SK-N-SH treated with all-trans-retinoic acid at 6 μM for 48 hours (cell line): ENCODE measurements around the gene CD6.
"Not testable (repeated sequence)": the region's sequence is repeated elsewhere in the genome, so short reads cannot be mapped to it uniquely, and the experiment has no call there.

Source experiments
- ATAC-seq: fragments of 200-7000 bp; cut with Tn5 transposase; 3 replicates; pipeline ENCODE4 v1.9.1; 2020; ENCODE audit warnings: mild to moderate bottlenecking, moderate library complexity
- ARNTL ChIP-seq: fragments of 450-650 bp; formaldehyde crosslinking; IDR thresholded peaks from 2 replicates; pipeline ENCODE4 v1.5.0; 2020; ENCODE audit warnings: low read depth, mild to moderate bottlenecking, moderate library complexity, borderline replicate concordance
- BACH2 ChIP-seq: fragments of 250-450 bp; sonication (Bioruptor Pico); IDR thresholded peaks from 2 replicates; pipeline ENCODE4 v1.9.0; 2021; ENCODE audit warnings: mild to moderate bottlenecking, borderline replicate concordance
- CREB5 ChIP-seq: fragments of 250-450 bp; sonication (Bioruptor Pico); IDR thresholded peaks from 2 replicates; pipeline ENCODE4 v1.5.1; 2020; ENCODE audit warnings: low read depth, mild to moderate bottlenecking, moderate library complexity
- CSDC2 ChIP-seq: fragments of 250-450 bp; sonication (Bioruptor Pico); IDR thresholded peaks from 2 replicates; pipeline ENCODE4 v1.5.0; 2020; ENCODE audit warnings: mild to moderate bottlenecking, moderate library complexity
- CSRNP3 ChIP-seq: fragments of 250-450 bp; sonication (Bioruptor Pico); IDR thresholded peaks from 2 replicates; pipeline ENCODE4 v1.5.1; 2021; ENCODE audit warnings: mild to moderate bottlenecking, moderate library complexity
- ESRRG ChIP-seq: fragments of 250-450 bp; sonication (Bioruptor Pico); IDR thresholded peaks from 2 replicates; pipeline ENCODE4 v1.6.1; 2021; ENCODE audit warnings: mild to moderate bottlenecking
- ISL1 ChIP-seq: fragments of 250-450 bp; sonication (Bioruptor Pico); IDR thresholded peaks from 2 replicates; pipeline ENCODE4 v2.1.2; 2022; ENCODE audit warnings: mild to moderate bottlenecking, moderate library complexity
- OSR1 ChIP-seq: fragments of 250-450 bp; sonication (Bioruptor Pico); IDR thresholded peaks from 2 replicates; pipeline ENCODE4 v1.8.0; 2022; ENCODE audit warnings: moderate library complexity, mild to moderate bottlenecking, inconsistent platforms
- POU6F1 ChIP-seq: fragments of 250-450 bp; sonication (Bioruptor Pico); IDR thresholded peaks from 2 replicates; pipeline ENCODE4 v1.8.0; 2021; ENCODE audit warnings: low read depth, mild to moderate bottlenecking, moderate library complexity, borderline replicate concordance
- PPARA ChIP-seq: fragments of 250-450 bp; sonication (Bioruptor Pico); IDR thresholded peaks from 2 replicates; pipeline ENCODE4 v1.5.0; 2020; ENCODE audit warnings: mild to moderate bottlenecking, borderline replicate concordance
- RARB ChIP-seq: fragments of 250-450 bp; sonication (Bioruptor Pico); IDR thresholded peaks from 2 replicates; pipeline ENCODE4 v1.8.0; 2021; ENCODE audit warnings: mild to moderate bottlenecking, moderate library complexity
- SNAI2 ChIP-seq: fragments of 250-450 bp; sonication (Bioruptor Pico); IDR thresholded peaks from 2 replicates; pipeline ENCODE4 v1.5.0; 2020; ENCODE audit warnings: mild to moderate bottlenecking, moderate library complexity
- TOX ChIP-seq: fragments of 250-450 bp; sonication (Bioruptor Pico); IDR thresholded peaks from 2 replicates; pipeline ENCODE4 v1.8.0; 2021; ENCODE audit warnings: mild to moderate bottlenecking, moderate library complexity, borderline replicate concordance
- TSHZ2 ChIP-seq: fragments of 250-450 bp; sonication (Bioruptor Pico); IDR thresholded peaks from 2 replicates; pipeline ENCODE4 v1.5.0; 2020; ENCODE audit warnings: mild to moderate bottlenecking, moderate library complexity
- ZC3H10 ChIP-seq: fragments of 250-450 bp; sonication (Bioruptor Pico); IDR thresholded peaks from 2 replicates; pipeline ENCODE4 v1.5.1; 2021; ENCODE audit warnings: mild to moderate bottlenecking, moderate library complexity
- ZFP30 ChIP-seq: fragments of 450-650 bp; formaldehyde crosslinking; IDR thresholded peaks from 2 replicates; pipeline ENCODE4 v1.5.0; 2022; ENCODE audit warnings: mild to moderate bottlenecking, moderate library complexity
- ZNF565 ChIP-seq: fragments of 450-650 bp; formaldehyde crosslinking; conservative IDR thresholded peaks from 2 replicates; pipeline ENCODE4 v1.5.0; 2020; ENCODE audit warnings: low read depth, mild to moderate bottlenecking, moderate library complexity
- ZNF70 ChIP-seq: fragments of 450-650 bp; formaldehyde crosslinking; IDR thresholded peaks from 2 replicates; pipeline ENCODE4 v1.5.0; 2020; ENCODE audit warnings: mild to moderate bottlenecking, moderate library complexity
- ZNF8 ChIP-seq: fragments of 450-650 bp; formaldehyde crosslinking; IDR thresholded peaks from 2 replicates; pipeline ENCODE4 v1.5.0; 2020; ENCODE audit warnings: mild to moderate bottlenecking, moderate library complexity

Gene CD6

DNA sequence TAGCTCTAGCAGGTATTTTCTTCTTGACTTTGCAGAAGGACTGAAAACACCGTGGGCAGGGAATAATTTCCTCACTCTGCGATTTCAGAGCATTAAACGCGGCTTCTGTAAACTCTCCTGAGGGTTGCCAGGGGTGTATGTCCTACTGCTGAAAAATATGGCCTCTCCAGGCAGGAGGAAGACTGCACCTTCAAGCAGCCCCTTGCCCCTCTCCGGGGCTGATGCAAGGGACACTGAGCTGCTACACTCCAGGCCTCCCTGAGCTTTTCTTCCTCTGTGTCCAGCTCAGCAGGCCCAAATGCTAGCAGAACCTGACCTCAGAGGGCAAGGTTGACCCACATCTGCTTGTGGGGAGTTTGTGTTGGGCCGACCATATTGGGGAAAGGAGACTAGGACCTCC is 2.2 kb downstream of the CD6 start:
- TF ChIP-seq POU6F1 (CRISPR knock-in tag) (no peak), OSR1 (CRISPR knock-in tag) (no peak), ESRRG (CRISPR knock-in tag) (no peak), CREB5 (no peak), ZFP30 (CRISPR knock-in tag) (no peak), TSHZ2 (no peak), TOX (no peak), BACH2 (CRISPR knock-in tag) (no peak), ZC3H10 (CRISPR knock-in tag) (no peak), ZNF8 (no peak), ARNTL (CRISPR knock-in tag) (no peak), ZNF565 (CRISPR knock-in tag) (no peak), RARB (CRISPR knock-in tag) (no peak), ZNF70 (CRISPR knock-in tag) (no peak), CSDC2 (CRISPR knock-in tag) (no peak), CSRNP3 (CRISPR knock-in tag) (no peak)
- ATAC-seq: no peak

DNA sequence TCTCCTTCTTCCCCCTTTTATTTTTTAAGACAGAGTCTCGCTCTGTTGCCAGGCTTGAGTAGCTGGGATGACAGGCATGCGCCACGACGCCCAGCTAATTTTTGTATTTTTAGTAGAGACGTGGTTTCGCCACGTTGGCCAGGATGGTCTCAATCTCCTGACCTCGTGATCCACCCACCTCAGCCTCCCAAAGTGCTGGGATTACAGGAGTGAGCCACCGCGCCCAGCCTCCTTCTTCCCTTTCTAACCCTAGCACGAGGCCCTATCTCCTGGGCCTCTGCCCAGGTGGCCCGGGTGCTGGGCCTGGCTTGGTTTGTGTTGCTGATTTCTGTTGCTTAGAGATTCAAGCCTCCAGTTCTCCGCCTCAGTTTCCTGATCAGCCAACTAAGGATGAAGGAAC is 2.8 kb downstream of the CD6 start:
- not testable (repeated sequence) for ATAC-seq

- no peak for ATAC-seq
- TF ChIP-seq PPARA: no peak
- no peak for TF ChIP-seq ESRRG (CRISPR knock-in tag)
- TF ChIP-seq CREB5: no peak
- no peak for TF ChIP-seq ZNF8
- no peak for TF ChIP-seq ISL1 (CRISPR knock-in tag)
Measured at GRCh38 chr11:60974726-60975125, 3.2 kb downstream of the CD6 start.

GRCh38 chr11:60977224-60977623 is 5.7 kb downstream of the CD6 start:
- TF ChIP-seq PPARA (no peak), ISL1 (CRISPR knock-in tag) (no peak), ZNF565 (CRISPR knock-in tag) (no peak), ESRRG (CRISPR knock-in tag) (no peak)
- TF ChIP-seq, all 23 proteins: peak for 0
- no peak for ATAC-seq

DNA sequence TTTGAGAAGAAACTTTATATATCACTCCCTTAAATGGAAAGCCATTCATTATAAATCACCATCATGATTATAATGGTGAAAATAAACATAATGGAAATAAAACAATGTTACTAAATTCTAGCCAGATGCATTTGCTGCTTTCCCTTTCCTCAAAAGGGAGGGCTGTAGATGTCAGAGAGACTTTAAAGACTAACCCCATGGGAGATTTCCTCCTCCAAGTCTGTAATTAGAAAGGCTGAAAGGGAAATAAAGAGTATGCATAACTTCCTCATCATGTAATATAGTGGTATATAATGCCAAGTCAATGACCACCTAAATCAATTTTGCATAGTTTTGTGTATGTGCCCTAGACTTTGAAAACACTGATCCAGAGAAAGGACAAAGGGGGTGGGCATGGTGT is 6.4 kb downstream of the CD6 start:
- ATAC-seq: no peak

More for the DNA sequence above, 6.4 kb downstream of the CD6 start:
- no peak for TF ChIP-seq SNAI2 (CRISPR knock-in tag)
